ENCODE results near the gene TNRC6C.
"Not testable (repeated sequence)": the region's sequence is repeated elsewhere in the genome, so short reads cannot be mapped to it uniquely, and the experiment has no call there.

The TNRC6C gene

GRCh38 chr17:78079253-78079652 lies 120.8 kb downstream of the TNRC6C start:
- no peak overlapping the region for H3K9ac ChIP-seq (ENCODE audit: low read length)
- no peak for DNase-seq (ENCODE audit: low read depth)
- no peak overlapping the region for H3K4me3 ChIP-seq (ENCODE audit: low read length)
- H3K36me3 ChIP-seq (ENCODE audit: control insufficient read depth, insufficient read depth, low read length, severe bottlenecking) = peaks cover 74% of the 10 kb centered on the region
- no peaks in the 10 kb centered on the region for H3K27me3 ChIP-seq (replicated peaks; ENCODE audit: control insufficient read depth, insufficient read depth, low read length)
- no peaks in the 10 kb centered on the region for H3K9me3 ChIP-seq (ENCODE audit: control insufficient read depth, low read length)
- H3K4me1 ChIP-seq (ENCODE audit: control insufficient read depth, insufficient read depth, low read length) = no peaks in the 10 kb centered on the region

- H3K36me3 ChIP-seq (ENCODE audit: control insufficient read depth, insufficient read depth, low read length, severe bottlenecking) = peaks cover 60% of the 10 kb centered on the region
- no peaks in the 10 kb centered on the region for H3K4me1 ChIP-seq (ENCODE audit: control insufficient read depth, insufficient read depth, low read length)
- DNase-seq (ENCODE audit: low read depth) = no peak
- H3K27me3 ChIP-seq (replicated peaks; ENCODE audit: control insufficient read depth, insufficient read depth, low read length) = no peaks in the 10 kb centered on the region
- no peaks in the 10 kb centered on the region for H3K9me3 ChIP-seq (ENCODE audit: control insufficient read depth, low read length)
- no peak overlapping the region for H3K9ac ChIP-seq (ENCODE audit: low read length)
- H3K4me3 ChIP-seq (ENCODE audit: low read length) = no peak overlapping the region
These were observed 123.0 kb downstream of the TNRC6C start for GRCh38 chr17:78081551-78081950.

GRCh38 chr17:78082355-78082872 lies 123.9 kb downstream of the TNRC6C start:
- not testable (repeated sequence) for H3K9me3 ChIP-seq (ENCODE audit: control insufficient read depth, low read length); H3K4me1 ChIP-seq (ENCODE audit: control insufficient read depth, insufficient read depth, low read length); DNase-seq (ENCODE audit: low read depth); H3K9ac ChIP-seq (ENCODE audit: low read length); H3K27me3 ChIP-seq (replicated peaks; ENCODE audit: control insufficient read depth, insufficient read depth, low read length); H3K4me3 ChIP-seq (ENCODE audit: low read length)
- peaks cover 60% of the 10 kb centered on the region for H3K36me3 ChIP-seq (ENCODE audit: control insufficient read depth, insufficient read depth, low read length, severe bottlenecking)

GRCh38 chr17:78082988-78083387 lies 124.5 kb downstream of the TNRC6C start:
- Histone ChIP-seq H3K36me3 (ENCODE audit: control insufficient read depth, insufficient read depth, low read length, severe bottlenecking) (peaks cover 60% of the 10 kb centered on the region), H3K4me1 (ENCODE audit: control insufficient read depth, insufficient read depth, low read length) (no peaks in the 10 kb centered on the region), H3K4me3 (ENCODE audit: low read length) (no peak overlapping the region), H3K9me3 (ENCODE audit: control insufficient read depth, low read length) (no peaks in the 10 kb centered on the region), H3K27me3 (replicated peaks; ENCODE audit: control insufficient read depth, insufficient read depth, low read length) (no peaks in the 10 kb centered on the region), H3K9ac (ENCODE audit: low read length) (no peak overlapping the region)
- no peak for DNase-seq (ENCODE audit: low read depth)

DNA sequence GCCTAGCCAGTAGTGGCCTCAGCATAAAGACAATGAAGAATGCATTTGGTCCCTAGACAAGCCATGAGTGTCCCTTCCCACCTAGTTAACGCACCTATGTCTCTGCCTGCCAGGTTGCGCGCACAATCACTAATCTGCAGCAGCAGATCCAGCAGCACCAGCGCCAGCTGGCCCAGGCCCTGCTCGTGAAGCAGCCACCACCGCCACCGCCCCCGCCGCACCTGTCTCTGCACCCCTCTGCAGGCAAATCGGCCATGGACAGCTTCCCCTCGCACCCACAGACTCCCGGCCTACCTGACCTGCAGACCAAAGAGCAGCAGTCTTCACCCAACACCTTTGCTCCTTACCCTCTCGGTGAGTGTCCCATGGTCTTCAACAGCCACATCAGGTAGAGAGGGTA lies 128.2 kb downstream of the TNRC6C start:
- Histone ChIP-seq H3K4me3 (ENCODE audit: low read length) (no peak overlapping the region), H3K36me3 (ENCODE audit: control insufficient read depth, insufficient read depth, low read length, severe bottlenecking) (peaks cover 58% of the 10 kb centered on the region), H3K4me1 (ENCODE audit: control insufficient read depth, insufficient read depth, low read length) (no peaks in the 10 kb centered on the region), H3K9ac (ENCODE audit: low read length) (no peak overlapping the region), H3K27me3 (replicated peaks; ENCODE audit: control insufficient read depth, insufficient read depth, low read length) (no peaks in the 10 kb centered on the region), H3K9me3 (ENCODE audit: control insufficient read depth, low read length) (no peaks in the 10 kb centered on the region)
- no peak for DNase-seq (ENCODE audit: low read depth)

- H3K4me3 ChIP-seq (ENCODE audit: low read length) = no peak overlapping the region
- no peaks in the 10 kb centered on the region for H3K9me3 ChIP-seq (ENCODE audit: control insufficient read depth, low read length)
- peaks cover 68% of the 10 kb centered on the region for H3K36me3 ChIP-seq (ENCODE audit: control insufficient read depth, insufficient read depth, low read length, severe bottlenecking)
- no peaks in the 10 kb centered on the region for H3K27me3 ChIP-seq (replicated peaks; ENCODE audit: control insufficient read depth, insufficient read depth, low read length)
- no peak for DNase-seq (ENCODE audit: low read depth)
- H3K9ac ChIP-seq (ENCODE audit: low read length) = no peak overlapping the region
- no peaks in the 10 kb centered on the region for H3K4me1 ChIP-seq (ENCODE audit: control insufficient read depth, insufficient read depth, low read length)
These were observed 130.0 kb downstream of the TNRC6C start for GRCh38 chr17:78088529-78088928.

DNA sequence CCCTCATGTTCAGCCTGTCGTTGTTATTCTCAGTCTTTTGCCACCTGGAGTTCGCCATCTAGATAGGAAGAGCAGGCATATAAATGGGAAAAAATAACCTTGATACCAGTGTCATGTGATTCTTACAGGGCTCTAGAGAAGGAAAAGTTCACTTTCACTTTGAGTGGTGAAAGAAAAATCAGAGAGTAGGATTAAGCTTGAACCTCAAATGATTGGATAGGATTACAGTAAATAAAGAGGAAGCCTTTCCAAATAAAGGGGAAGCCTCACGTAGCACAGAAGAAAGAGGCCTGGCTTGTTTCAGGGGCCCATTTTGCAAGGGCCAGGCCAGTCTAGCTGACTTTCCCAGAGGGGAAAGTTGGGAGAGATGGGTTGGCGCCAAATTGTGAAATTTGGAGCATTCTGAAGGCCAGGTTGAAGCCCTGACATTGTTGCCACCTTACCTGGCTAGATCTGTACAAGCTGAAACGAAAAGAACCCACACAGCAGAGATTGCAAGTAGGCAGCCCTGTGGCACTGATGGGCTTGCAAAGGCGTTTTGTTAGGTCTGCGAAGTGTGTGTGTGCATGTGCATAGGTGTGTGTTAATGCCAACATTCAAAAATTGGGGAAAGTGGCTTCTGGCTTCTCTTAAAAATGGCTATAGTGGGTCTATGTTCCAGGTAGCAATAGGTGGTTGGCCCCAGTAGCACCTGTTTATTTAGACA lies 131.2 kb downstream of the TNRC6C start:
- H3K36me3 ChIP-seq (ENCODE audit: control insufficient read depth, insufficient read depth, low read length, severe bottlenecking) = peaks cover 78% of the 10 kb centered on the region

GRCh38 chr17:78092794-78093324 lies 134.4 kb downstream of the TNRC6C start:
- no peaks in the 10 kb centered on the region for H3K27me3 ChIP-seq (replicated peaks; ENCODE audit: control insufficient read depth, insufficient read depth, low read length)
- no peak overlapping the region for H3K9ac ChIP-seq (ENCODE audit: low read length)
- DNase-seq (ENCODE audit: low read depth) = no peak
- H3K36me3 ChIP-seq (ENCODE audit: control insufficient read depth, insufficient read depth, low read length, severe bottlenecking) = peaks cover 83% of the 10 kb centered on the region
- H3K9me3 ChIP-seq (ENCODE audit: control insufficient read depth, low read length) = no peaks in the 10 kb centered on the region
- no peak overlapping the region for H3K4me3 ChIP-seq (ENCODE audit: low read length)
- no peaks in the 10 kb centered on the region for H3K4me1 ChIP-seq (ENCODE audit: control insufficient read depth, insufficient read depth, low read length)

More for the DNA sequence above, 131.2 kb downstream of the TNRC6C start:
- DNase-seq (ENCODE audit: low read depth) = no peak
- no peak overlapping the region for H3K4me3 ChIP-seq (ENCODE audit: low read length)
- H3K9me3 ChIP-seq (ENCODE audit: control insufficient read depth, low read length) = no peaks in the 10 kb centered on the region
- H3K4me1 ChIP-seq (ENCODE audit: control insufficient read depth, insufficient read depth, low read length) = no peaks in the 10 kb centered on the region
- H3K27me3 ChIP-seq (replicated peaks; ENCODE audit: control insufficient read depth, insufficient read depth, low read length) = no peaks in the 10 kb centered on the region
- H3K9ac ChIP-seq (ENCODE audit: low read length) = no peak overlapping the region

- Histone ChIP-seq H3K9me3 (ENCODE audit: control insufficient read depth, low read length) (no peaks in the 10 kb centered on the region), H3K27me3 (replicated peaks; ENCODE audit: control insufficient read depth, insufficient read depth, low read length) (no peaks in the 10 kb centered on the region), H3K4me3 (ENCODE audit: low read length) (no peak overlapping the region), H3K9ac (ENCODE audit: low read length) (no peak overlapping the region), H3K36me3 (ENCODE audit: control insufficient read depth, insufficient read depth, low read length, severe bottlenecking) (peaks cover 90% of the 10 kb centered on the region), H3K4me1 (ENCODE audit: control insufficient read depth, insufficient read depth, low read length) (no peaks in the 10 kb centered on the region)
- no peak for DNase-seq (ENCODE audit: low read depth)
These were observed 136.5 kb downstream of the TNRC6C start for GRCh38 chr17:78095035-78095434.

GRCh38 chr17:78096093-78096492 lies 137.6 kb downstream of the TNRC6C start:
- no peak overlapping the region for H3K9ac ChIP-seq (ENCODE audit: low read length)
- H3K36me3 ChIP-seq (ENCODE audit: control insufficient read depth, insufficient read depth, low read length, severe bottlenecking) = peaks cover 86% of the 10 kb centered on the region
- no peak overlapping the region for H3K4me3 ChIP-seq (ENCODE audit: low read length)
- no peaks in the 10 kb centered on the region for H3K27me3 ChIP-seq (replicated peaks; ENCODE audit: control insufficient read depth, insufficient read depth, low read length)
- H3K9me3 ChIP-seq (ENCODE audit: control insufficient read depth, low read length) = no peaks in the 10 kb centered on the region
- no peaks in the 10 kb centered on the region for H3K4me1 ChIP-seq (ENCODE audit: control insufficient read depth, insufficient read depth, low read length)
- no peak for DNase-seq (ENCODE audit: low read depth)

DNA sequence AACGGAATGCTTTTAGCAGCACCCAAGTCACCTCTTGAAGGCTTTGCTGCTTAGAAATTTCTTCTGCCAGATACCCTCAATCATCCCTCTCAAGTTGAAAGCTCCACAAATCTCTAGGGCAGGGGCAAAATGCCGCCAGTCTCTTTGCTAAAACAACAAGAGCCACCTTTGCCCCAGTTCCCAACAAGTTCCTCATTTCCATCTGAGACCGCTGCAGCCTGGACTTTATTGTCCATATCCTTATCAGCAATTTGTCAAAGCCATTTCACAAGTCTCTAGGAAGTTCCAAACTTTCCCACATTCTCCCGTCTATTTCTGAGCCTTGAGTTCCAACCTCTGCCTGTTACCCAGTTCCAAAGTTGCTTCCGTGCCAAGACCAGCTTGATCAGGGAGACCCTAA lies 142.6 kb downstream of the TNRC6C start:
- no peak for DNase-seq (ENCODE audit: low read depth)
- Histone ChIP-seq H3K27me3 (replicated peaks; ENCODE audit: control insufficient read depth, insufficient read depth, low read length) (no peaks in the 10 kb centered on the region), H3K36me3 (ENCODE audit: control insufficient read depth, insufficient read depth, low read length, severe bottlenecking) (peaks cover 68% of the 10 kb centered on the region), H3K4me1 (ENCODE audit: control insufficient read depth, insufficient read depth, low read length) (no peaks in the 10 kb centered on the region), H3K9ac (ENCODE audit: low read length) (no peak overlapping the region), H3K4me3 (ENCODE audit: low read length) (no peak overlapping the region), H3K9me3 (ENCODE audit: control insufficient read depth, low read length) (no peaks in the 10 kb centered on the region)

Measured in adipocyte (in vitro differentiated cells).